GM10266 (cell line): ENCODE results near the gene AFF2.

Experiments used
- DNase-seq: peaks from one replicate; pipeline ENCODE4 v3.0.0; 2012; ENCODE audit errors: extremely low spot score
- CTCF ChIP-seq: IDR thresholded peaks from 2 replicates; pipeline ENCODE4 v1.5.1; 2012; ENCODE audit warnings: mild to moderate bottlenecking, low read depth; ENCODE audit not compliant: control insufficient read depth, insufficient read depth; ENCODE audit errors: missing control alignments

The AFF2 gene

DNA sequence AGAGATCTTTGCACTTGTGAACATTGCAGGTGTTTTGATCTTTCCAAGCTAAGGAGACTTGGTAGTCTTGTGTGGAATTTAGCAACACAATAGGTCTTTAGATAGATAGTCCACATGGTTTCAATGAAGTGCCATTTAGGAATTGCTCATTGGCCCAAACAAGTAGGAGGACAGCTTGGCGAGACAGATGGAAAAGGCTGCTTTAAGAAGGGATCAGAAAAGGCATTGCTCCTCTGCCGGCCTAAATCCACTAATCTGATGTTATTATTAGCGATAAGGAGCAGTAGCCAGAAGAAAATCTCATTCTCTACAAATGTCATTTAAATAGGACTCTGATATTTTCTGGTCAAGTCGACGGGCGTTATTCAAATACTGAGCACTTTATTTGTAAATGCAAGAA is 99.7 kb downstream of the AFF2 start:
- no peak for TF ChIP-seq CTCF

GRCh38 chrX:148600581-148600980 is 100.2 kb downstream of the AFF2 start:
- no peak for TF ChIP-seq CTCF
- DNase-seq = no peak

More for the DNA sequence above, 99.7 kb downstream of the AFF2 start:
- no peak for DNase-seq

- DNase-seq = no peak
- no peak for TF ChIP-seq CTCF
These were observed 100.6 kb downstream of the AFF2 start for GRCh38 chrX:148601034-148601433.

- peak; percentile 2 for DNase-seq
- no peak for TF ChIP-seq CTCF
These were observed 109.3 kb downstream of the AFF2 start for GRCh38 chrX:148609515-148610327.

DNA sequence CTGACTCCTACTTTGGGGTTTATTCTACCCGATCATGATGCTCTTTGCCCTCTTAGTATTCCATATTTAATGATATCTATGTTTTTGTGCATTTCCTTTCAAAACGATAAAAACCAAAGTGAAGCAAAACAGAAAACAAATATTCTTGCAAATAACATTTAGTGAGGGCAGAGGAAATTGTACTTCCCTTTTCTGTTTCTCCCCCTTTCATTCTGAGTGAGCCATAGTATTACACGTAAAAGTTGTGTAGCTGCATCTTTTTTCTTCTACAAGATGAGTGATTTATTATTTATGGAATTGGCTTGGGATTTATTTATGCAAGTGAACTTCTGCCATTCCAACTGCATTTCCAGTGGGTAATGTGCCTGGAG is 109.9 kb downstream of the AFF2 start:
- peak; percentile 2 for DNase-seq
- no peak for TF ChIP-seq CTCF

- no peak for TF ChIP-seq CTCF
- peak; percentile 1 for DNase-seq
These were observed 111.6 kb downstream of the AFF2 start for GRCh38 chrX:148611993-148612392.

- DNase-seq = no peak
- TF ChIP-seq CTCF = no peak
These were observed 112.0 kb downstream of the AFF2 start for GRCh38 chrX:148612431-148612830.
